NCI-H82 (cell line): Measurements from ENCODE around the gene DNAJC3.

Experiments used
- DNase-seq: peaks from one replicate; lab custom pipeline; 2025; lab: John Stamatoyannopoulos, UW

DNAJC3 gene

DNA sequence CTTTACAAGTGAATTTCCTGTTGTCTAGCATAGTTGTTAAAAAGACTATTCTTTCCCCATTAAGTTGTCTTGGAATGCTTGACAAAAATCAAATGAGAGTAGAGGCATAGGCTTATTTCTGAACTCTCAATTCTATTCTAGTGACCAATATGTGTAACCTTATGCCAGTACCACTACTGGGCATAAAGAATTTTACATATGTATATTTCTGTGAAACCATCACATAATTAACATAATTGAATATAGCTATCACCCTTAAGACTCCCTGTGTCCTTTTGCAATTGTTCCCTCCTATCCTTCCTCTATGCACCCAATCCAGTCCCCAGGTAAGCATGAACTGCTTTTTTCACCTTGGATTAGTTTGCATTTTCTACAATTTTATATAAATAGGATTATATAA, 165.0 kb downstream of the DNAJC3 start:
- no peak for DNase-seq

DNA sequence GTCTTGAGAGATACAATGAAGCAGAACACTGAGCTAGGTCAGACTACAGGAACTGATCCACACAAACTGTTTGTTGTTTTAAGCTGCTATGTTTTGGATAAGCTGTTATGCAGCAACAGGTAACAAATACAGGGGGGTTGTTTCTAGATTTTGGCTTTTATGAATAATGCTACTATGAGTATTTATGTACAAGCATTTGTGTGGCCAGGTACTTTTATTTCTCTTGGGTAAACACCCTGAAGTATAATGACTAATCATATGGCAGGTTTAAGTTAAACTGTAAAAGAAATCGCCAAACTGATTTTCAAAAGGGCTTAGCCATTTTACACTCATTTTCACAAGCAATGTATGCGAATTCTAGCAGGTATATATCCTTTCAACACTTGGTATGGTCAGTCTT, 166.0 kb downstream of the DNAJC3 start:
- DNase-seq, result no peak
